AG04450 (cell line): ENCODE data around the gene KLHDC8A. TPM values are rescaled to one million over a fixed set of nuclear protein-coding genes. Genes with fewer than 3 reads are reported as not detected.
A peak's percentile ranks its signal among the peaks of the same experiment; 100 is the strongest.

Experiments used
- CTCF ChIA-PET: fragments of 300-600, 350-600 bp; formaldehyde crosslinking; extraction: SDS; loops from one replicate; lab custom pipeline; 2022; ENCODE audit warnings: antibody characterized with exemption, inconsistent platforms; lab: Charles Lee
- POLR2A ChIA-PET: fragments of 350-600 bp; formaldehyde crosslinking; extraction: SDS; loops from one replicate; lab custom pipeline; 2021; ENCODE audit warnings: antibody characterized with exemption, inconsistent platforms; lab: Yijun Ruan, JAX
- DNase-seq: peaks from one replicate; pipeline ENCODE4 v3.0.0-alpha.2; 2011; ENCODE audit warnings: low read depth, low spot score
- H3K27ac ChIP-seq: one replicate; pipeline ENCODE4 v1.5.1; 2012; ENCODE audit warnings: low read depth, low read length, control low read depth
- H3K27me3 ChIP-seq: one replicate; pipeline ENCODE4 v1.6.0; 2012; ENCODE audit warnings: low read length; ENCODE audit not compliant: control insufficient read depth, insufficient read depth
- H3K4me3 ChIP-seq: 2 replicates; pipeline ENCODE4 v1.5.1; 2011; ENCODE audit warnings: mild to moderate bottlenecking, low read depth, low read length, control low read depth
- H3K9me3 ChIP-seq: 2 replicates; pipeline ENCODE4 v1.5.1; 2012; ENCODE audit warnings: low read length; ENCODE audit not compliant: control insufficient read depth, insufficient read depth
- polyA plus RNA-seq: library from polyadenylated mRNA; depleted of rRNA; stranded (reverse); fragments of >200 nt; gene quantifications from 2 replicates; pipeline ENCODE4 v1.2.3, GENCODE V29; 2011
- TF ChIP-seq, protein P1 (sequence below): IDR thresholded peaks from 2 replicates; pipeline ENCODE4 v1.5.1; 2011; ENCODE audit warnings: low read depth, low read length, control low read depth, inconsistent platforms

Gene KLHDC8A
- polyA plus RNA-seq, 1 experiment, result 0.06 TPM

DNA sequence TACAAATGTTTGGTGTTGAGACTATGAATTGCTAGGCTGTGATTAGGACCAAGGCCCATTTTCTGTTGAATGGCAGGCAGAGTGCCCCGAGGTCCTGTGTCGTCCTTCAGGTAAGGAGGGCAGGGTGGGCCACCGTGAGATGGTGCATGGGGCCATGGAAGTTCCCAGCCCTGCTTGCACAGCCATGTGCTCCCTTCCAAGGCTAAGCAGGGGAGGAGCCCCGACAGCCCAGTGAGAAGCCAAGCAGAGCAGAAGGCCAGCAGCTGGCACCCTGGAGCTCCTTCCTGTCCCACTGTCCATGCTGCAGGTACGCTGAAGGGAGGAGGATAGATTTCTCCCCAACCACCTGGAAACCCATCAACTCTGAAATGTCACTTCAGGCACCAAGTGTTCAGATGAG is 27.0 kb downstream of the KLHDC8A start:
- ChIA-PET CTCF (interaction anchor here (1.1 to 14.1 kb wide), 5 partner anchors 24 to 195 kb away, joined by 3 to 603 read pairs (median 11); no protein-coding TSS in a partner anchor), POLR2A (no interaction called here)
- H3K27me3 ChIP-seq, result peaks cover 19% of the 10 kb centered on the region
- no peak overlapping the region for H3K27ac ChIP-seq
- H3K9me3 ChIP-seq, result no peaks in the 10 kb centered on the region
- no peak overlapping the region for H3K4me3 ChIP-seq
- no peak for DNase-seq
- TF ChIP-seq, protein P1, sequence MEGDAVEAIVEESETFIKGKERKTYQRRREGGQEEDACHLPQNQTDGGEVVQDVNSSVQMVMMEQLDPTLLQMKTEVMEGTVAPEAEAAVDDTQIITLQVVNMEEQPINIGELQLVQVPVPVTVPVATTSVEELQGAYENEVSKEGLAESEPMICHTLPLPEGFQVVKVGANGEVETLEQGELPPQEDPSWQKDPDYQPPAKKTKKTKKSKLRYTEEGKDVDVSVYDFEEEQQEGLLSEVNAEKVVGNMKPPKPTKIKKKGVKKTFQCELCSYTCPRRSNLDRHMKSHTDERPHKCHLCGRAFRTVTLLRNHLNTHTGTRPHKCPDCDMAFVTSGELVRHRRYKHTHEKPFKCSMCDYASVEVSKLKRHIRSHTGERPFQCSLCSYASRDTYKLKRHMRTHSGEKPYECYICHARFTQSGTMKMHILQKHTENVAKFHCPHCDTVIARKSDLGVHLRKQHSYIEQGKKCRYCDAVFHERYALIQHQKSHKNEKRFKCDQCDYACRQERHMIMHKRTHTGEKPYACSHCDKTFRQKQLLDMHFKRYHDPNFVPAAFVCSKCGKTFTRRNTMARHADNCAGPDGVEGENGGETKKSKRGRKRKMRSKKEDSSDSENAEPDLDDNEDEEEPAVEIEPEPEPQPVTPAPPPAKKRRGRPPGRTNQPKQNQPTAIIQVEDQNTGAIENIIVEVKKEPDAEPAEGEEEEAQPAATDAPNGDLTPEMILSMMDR, result no peak

DNA sequence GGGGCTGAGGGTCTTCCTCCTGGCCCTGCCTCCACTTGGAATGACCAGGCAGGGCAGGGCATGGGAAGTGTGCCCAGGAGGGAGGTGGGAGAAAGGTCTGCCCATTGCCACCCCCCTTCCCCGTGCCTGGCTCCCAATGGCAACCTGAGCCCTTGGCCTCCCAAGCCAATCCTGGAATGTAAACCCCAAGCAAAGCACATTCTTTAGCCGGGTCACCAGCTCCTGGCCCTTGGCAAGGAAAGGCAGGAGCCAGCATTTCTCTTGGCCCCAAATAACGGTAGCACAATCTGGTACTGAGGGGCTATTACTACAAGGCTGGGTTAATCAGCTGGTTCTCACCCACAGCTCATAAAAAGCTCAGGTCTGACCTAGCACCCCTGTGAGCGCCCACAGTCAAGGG is 28.2 kb downstream of the KLHDC8A start:
- Histone ChIP-seq H3K4me3 (no peak overlapping the region), H3K27me3 (peaks cover 17% of the 10 kb centered on the region), H3K9me3 (no peaks in the 10 kb centered on the region), H3K27ac (no peak overlapping the region)
- TF ChIP-seq, protein P1, result no peak
- CTCF ChIA-PET, result interaction anchor here (0.6 to 14.1 kb wide), 7 partner anchors 8 to 196 kb away, joined by 3 to 603 read pairs (median 8); no protein-coding TSS in a partner anchor
- DNase-seq, result no peak
- POLR2A ChIA-PET, result no interaction called here

DNA sequence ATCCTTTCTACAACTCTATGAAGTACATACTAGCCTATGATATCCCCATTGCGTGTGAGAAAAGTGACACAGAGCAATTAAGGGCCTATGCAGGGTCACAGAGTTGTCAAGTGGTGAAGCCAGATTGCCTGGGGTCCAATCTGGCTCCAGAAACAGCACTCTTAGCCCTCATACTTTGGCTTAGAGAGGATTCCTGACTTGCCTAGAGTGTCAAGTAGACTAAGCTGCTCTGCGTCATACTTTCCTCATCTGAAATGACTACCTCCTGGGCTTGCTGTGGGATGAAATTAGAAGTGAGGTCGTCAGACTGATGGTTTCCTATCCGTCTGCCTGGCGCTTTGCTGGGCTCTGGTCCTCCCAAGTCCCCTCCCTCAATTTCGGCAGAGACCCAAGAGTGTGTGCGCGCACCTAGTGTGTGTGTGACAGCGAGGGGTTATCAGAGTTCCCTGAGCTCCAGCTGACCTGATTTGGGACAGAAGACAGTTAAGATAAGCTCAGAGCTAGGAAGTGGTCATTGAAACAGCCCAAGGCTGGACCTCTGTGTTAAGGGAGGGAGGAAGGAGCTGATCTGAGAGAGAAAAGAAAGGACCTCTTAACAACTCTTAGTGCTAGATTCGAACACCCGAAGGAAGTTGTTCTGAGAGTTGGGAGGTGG is 29.8 kb downstream of the KLHDC8A start:
- H3K9me3 ChIP-seq, result no peaks in the 10 kb centered on the region
- no peak overlapping the region for H3K27ac ChIP-seq
- H3K27me3 ChIP-seq, result peaks cover 11% of the 10 kb centered on the region
- DNase-seq, result no peak
- ChIA-PET POLR2A (no interaction called here), CTCF (interaction anchor here (0.6 to 14.1 kb wide), 12 partner anchors 9 to 911 kb away, joined by 3 to 603 read pairs (median 4); no protein-coding TSS in a partner anchor)
- TF ChIP-seq, protein P1, result no peak
- H3K4me3 ChIP-seq, result no peak overlapping the region

DNA sequence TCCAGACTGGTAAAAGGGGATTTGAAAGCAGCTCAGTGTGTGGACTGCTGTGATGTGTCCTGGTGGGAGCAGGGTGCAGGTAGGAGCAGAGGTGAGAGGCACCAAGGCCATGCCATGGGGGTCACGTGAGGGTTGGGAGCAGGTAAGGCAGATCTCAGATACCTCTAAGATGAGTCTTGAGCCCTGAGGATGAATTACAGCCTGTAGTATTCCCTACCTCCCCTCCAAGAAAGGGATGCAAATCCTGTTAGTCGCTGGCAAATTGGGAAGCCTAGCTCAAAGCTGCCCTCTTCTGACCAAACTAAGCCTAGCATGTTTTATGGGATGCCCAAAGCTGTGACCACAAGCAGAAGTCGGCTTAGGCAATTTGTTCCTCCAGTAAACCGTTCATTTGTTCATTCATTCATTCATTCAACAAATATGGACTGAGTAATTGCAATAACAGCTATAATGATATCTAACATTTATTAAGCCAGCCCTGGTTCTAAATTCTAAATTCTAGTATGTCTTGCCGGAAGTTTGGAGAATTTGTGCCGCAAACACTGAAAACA is 31.3 kb downstream of the KLHDC8A start:
- Histone ChIP-seq H3K27me3 (peaks cover 11% of the 10 kb centered on the region), H3K27ac (no peak overlapping the region), H3K4me3 (no peak overlapping the region), H3K9me3 (peaks cover 3% of the 10 kb centered on the region; the same call in 1 of the 2 replicates)
- TF ChIP-seq, protein P1, result peak; percentile 82
- ChIA-PET POLR2A (interaction anchor here (1.0 to 1.9 kb wide), 5 partner anchors 24 to 55 kb away, joined by 3 to 16 read pairs (median 4); no protein-coding TSS in a partner anchor), CTCF (interaction anchor here (0.7 to 14.1 kb wide), 34 partner anchors 7 to 337 kb away, joined by 3 to 603 read pairs (median 6); no protein-coding TSS in a partner anchor)
- peak; percentile 71 for DNase-seq
